ENCODE data around the gene COL25A1.
A peak's percentile ranks its signal among the peaks of the same experiment; 100 is the strongest.

COL25A1 gene

GRCh38 chr4:109302361-109303139 is at the start of gene COL25A1:
Gene COL25A1, minus strand, starts transcription at chr4:109302658.
- DNase-seq, result peak; percentile 19 to 30

- DNase-seq, result no peak
Observed at GRCh38 chr4:109350121-109350520, 47.7 kb upstream of the COL25A1 start.

GRCh38 chr4:109334129-109335105 is 32.0 kb upstream of the COL25A1 start:
- DNase-seq, result no peak

- DNase-seq, result no peak
Observed at GRCh38 chr4:109332926-109333464, 30.5 kb upstream of the COL25A1 start.

- no peak for DNase-seq
Observed at GRCh38 chr4:109327641-109328040, 25.2 kb upstream of the COL25A1 start.

- no peak for DNase-seq
Observed at GRCh38 chr4:109325698-109326097, 23.2 kb upstream of the COL25A1 start.

- no peak for DNase-seq
Observed at GRCh38 chr4:109323348-109323747, 20.9 kb upstream of the COL25A1 start.

- DNase-seq, result no peak
Observed at GRCh38 chr4:109321232-109321631, 18.8 kb upstream of the COL25A1 start.

GRCh38 chr4:109319684-109320083 is 17.2 kb upstream of the COL25A1 start:
- no peak for DNase-seq

- DNase-seq, result no peak
Observed at GRCh38 chr4:109319156-109319555, 16.7 kb upstream of the COL25A1 start.

- DNase-seq, result no peak
Observed at GRCh38 chr4:109315818-109316217, 13.4 kb upstream of the COL25A1 start.

- no peak for DNase-seq
Observed at GRCh38 chr4:109315341-109315740, 12.9 kb upstream of the COL25A1 start.

- DNase-seq, result no peak
Observed at GRCh38 chr4:109313168-109314133, 11.0 kb upstream of the COL25A1 start.

- no peak for DNase-seq
Observed at GRCh38 chr4:109303140-109303496, 660 bp upstream of the COL25A1 start.

GRCh38 chr4:109301651-109302360 is 652 bp downstream of the COL25A1 start:
- no peak for DNase-seq

GRCh38 chr4:109298279-109299010 is 4.0 kb downstream of the COL25A1 start:
- DNase-seq, result no peak

GRCh38 chr4:109296527-109296926 is 5.9 kb downstream of the COL25A1 start:
- no peak for DNase-seq

GRCh38 chr4:109295081-109295480 is 7.4 kb downstream of the COL25A1 start:
- DNase-seq, result no peak

GRCh38 chr4:109294468-109295020 is 7.9 kb downstream of the COL25A1 start:
- DNase-seq, result no peak

GRCh38 chr4:109294006-109294405 is 8.5 kb downstream of the COL25A1 start:
- peak in 1 of 2 donors; percentile 15 for DNase-seq

All from CD4-positive, alpha-beta T cell treated with Interleukin-1 beta for 1 hour (primary cell).